ENCODE measurements around the gene SEPHS1.
A peak's percentile ranks its signal among the peaks of the same experiment; 100 is the strongest.

Gene SEPHS1

GRCh38 chr10:13302821-13303555 is 45.1 kb downstream of the SEPHS1 start:
- 0 out of 2 replicates have a peak, but pooled peaks have one; percentile 4 for TF ChIP-seq ZNF664 (tag by site-specific recombination; IDR thresholded peaks at IDR 0.05)
- 0 out of 2 replicates have a peak, but pooled peaks have one; percentile 23 for TF ChIP-seq ZNF580 (tag by site-specific recombination; IDR thresholded peaks at IDR 0.05)
- TF ChIP-seq, protein P1, sequence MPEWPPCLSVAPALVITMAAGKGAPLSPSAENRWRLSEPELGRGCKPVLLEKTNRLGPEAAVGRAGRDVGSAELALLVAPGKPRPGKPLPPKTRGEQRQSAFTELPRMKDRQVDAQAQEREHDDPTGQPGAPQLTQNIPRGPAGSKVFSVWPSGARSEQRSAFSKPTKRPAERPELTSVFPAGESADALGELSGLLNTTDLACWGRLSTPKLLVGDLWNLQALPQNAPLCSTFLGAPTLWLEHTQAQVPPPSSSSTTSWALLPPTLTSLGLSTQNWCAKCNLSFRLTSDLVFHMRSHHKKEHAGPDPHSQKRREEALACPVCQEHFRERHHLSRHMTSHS (tag by site-specific recombination; IDR thresholded peaks at IDR 0.05) = no peak
- Histone ChIP-seq H3K36me3 (ENCODE audit: control insufficient read depth in 2 of 2, insufficient read depth in 1 of 2, low read length in 2 of 2) (no peaks in the 10 kb centered on the region), H3K9me3 (ENCODE audit: control insufficient read depth, insufficient read depth, low read depth, low read length) (no peaks in the 10 kb centered on the region), H3K4me3 (ENCODE audit: low read depth, low read length) (no peak overlapping the region), H3K27ac (ENCODE audit: extremely low read depth, low read depth, low read length) (no peak overlapping the region), H3K4me1 (ENCODE audit: control insufficient read depth, insufficient read depth, low read length) (no peaks in the 10 kb centered on the region)
- POLR2A ChIA-PET = interaction anchor here (0.6 to 1.3 kb wide), 6 partner anchors 14 to 234 kb away, joined by 3 to 9 read pairs (median 4); partner anchors contain the start of genes MCM10 and SEPHS1
- CTCF ChIA-PET = interaction anchor here (0.5 to 2.5 kb wide), 20 partner anchors 7 to 369 kb away, joined by 3 to 16 read pairs (median 4); partner anchors contain the start of gene MCM10

GRCh38 chr10:13299437-13300287 is 48.4 kb downstream of the SEPHS1 start, which contains the start of gene PHYH:
Gene PHYH, minus strand, starts transcription at chr10:13300064. Its CDS starts 22 bp downstream, at chr10:13300042.
- H3K36me3 ChIP-seq (ENCODE audit: control insufficient read depth in 2 of 2, insufficient read depth in 1 of 2, low read length in 2 of 2) = peaks cover 0 to 3% of the 10 kb centered on the region in 2 experiments; a peak in 2 of 3 replicates
- CTCF ChIA-PET = interaction anchor here (1.5 kb wide), 1 partner anchor 139 kb away, joined by 4 read pairs; no protein-coding TSS in a partner anchor
- H3K27ac ChIP-seq (ENCODE audit: extremely low read depth, low read depth, low read length) = peak within 1 kb of the TSS; percentile 14; the same call in 1 of the 2 replicates
- TF ChIP-seq, protein P2, sequence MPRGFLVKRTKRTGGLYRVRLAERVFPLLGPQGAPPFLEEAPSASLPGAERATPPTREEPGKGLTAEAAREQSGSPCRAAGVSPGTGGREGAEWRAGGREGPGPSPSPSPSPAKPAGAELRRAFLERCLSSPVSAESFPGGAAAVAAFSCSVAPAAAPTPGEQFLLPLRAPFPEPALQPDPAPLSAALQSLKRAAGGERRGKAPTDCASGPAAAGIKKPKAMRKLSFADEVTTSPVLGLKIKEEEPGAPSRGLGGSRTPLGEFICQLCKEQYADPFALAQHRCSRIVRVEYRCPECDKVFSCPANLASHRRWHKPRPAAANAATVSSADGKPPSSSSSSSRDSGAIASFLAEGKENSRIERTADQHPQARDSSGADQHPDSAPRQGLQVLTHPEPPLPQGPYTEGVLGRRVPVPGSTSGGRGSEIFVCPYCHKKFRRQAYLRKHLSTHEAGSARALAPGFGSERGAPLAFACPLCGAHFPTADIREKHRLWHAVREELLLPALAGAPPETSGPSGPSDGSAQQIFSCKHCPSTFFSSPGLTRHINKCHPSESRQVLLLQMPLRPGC (tag by site-specific recombination; IDR thresholded peaks at IDR 0.05) = 0 out of 2 replicates have a peak, but pooled peaks have one; percentile 17
- TF ChIP-seq ZNF114 (tag by site-specific recombination; IDR thresholded peaks at IDR 0.05) = no peak
- peak; percentile 79 for TF ChIP-seq GLIS1 (tag by site-specific recombination; IDR thresholded peaks at IDR 0.05)
- TF ChIP-seq ZNF518A (tag by site-specific recombination; conservative IDR thresholded peaks at IDR 0.05; ENCODE audit: low read depth) = 0 out of 2 replicates have a peak, but pooled peaks have one; percentile 20
- 0 out of 2 replicates have a peak, but pooled peaks have one; percentile 15 for TF ChIP-seq ZNF843 (tag by site-specific recombination; IDR thresholded peaks at IDR 0.05)
- 0 out of 2 replicates have a peak, but pooled peaks have one; percentile 28 for TF ChIP-seq EGR2 (tag by site-specific recombination; IDR thresholded peaks at IDR 0.05; ENCODE audit: low read depth)
- TF ChIP-seq ZEB2 (tag by site-specific recombination; IDR thresholded peaks at IDR 0.05) = peak; percentile 71
- TF ChIP-seq TCF7L2 (IDR thresholded peaks at IDR 0.05; ENCODE audit: borderline replicate concordance, low read depth, low read length) = no peak
- TF ChIP-seq PBX3 (CRISPR knock-in tag; IDR thresholded peaks at IDR 0.05) = peak; percentile 44; the same call in 1 of the 2 replicates
- TF ChIP-seq, protein P3, sequence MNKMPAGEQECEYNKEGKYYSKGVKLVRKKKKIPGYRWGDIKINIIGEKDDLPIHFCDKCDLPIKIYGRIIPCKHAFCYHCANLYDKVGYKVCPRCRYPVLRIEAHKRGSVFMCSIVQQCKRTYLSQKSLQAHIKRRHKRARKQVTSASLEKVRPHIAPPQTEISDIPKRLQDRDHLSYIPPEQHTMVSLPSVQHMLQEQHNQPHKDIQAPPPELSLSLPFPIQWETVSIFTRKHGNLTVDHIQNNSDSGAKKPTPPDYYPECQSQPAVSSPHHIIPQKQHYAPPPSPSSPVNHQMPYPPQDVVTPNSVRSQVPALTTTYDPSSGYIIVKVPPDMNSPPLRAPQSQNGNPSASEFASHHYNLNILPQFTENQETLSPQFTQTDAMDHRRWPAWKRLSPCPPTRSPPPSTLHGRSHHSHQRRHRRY (tag by site-specific recombination; IDR thresholded peaks at IDR 0.05) = no peak
- TF ChIP-seq BCL11A (tag by site-specific recombination; IDR thresholded peaks at IDR 0.05; ENCODE audit: low read depth) = peak; percentile 20; the same call in 1 of the 2 replicates
- no peak for TF ChIP-seq ZNF398 (tag by site-specific recombination; IDR thresholded peaks at IDR 0.05)
- peak; percentile 49 for TF ChIP-seq ZIC2 (tag by site-specific recombination; IDR thresholded peaks at IDR 0.05)
- TF ChIP-seq ZNF624 (tag by site-specific recombination; IDR thresholded peaks at IDR 0.05) = no peak
- 0 out of 2 replicates have a peak, but pooled peaks have one; percentile 53 for TF ChIP-seq SP7 (tag by site-specific recombination; IDR thresholded peaks at IDR 0.05)

More at GRCh38 chr10:13299437-13300287, 48.4 kb downstream of the SEPHS1 start, which contains the start of gene PHYH:
- no peaks in the 10 kb centered on the region for H3K9me3 ChIP-seq (ENCODE audit: control insufficient read depth, insufficient read depth, low read depth, low read length)
- POLR2A ChIA-PET = interaction anchor here (0.5 to 1.6 kb wide), 6 partner anchors 9 to 1037 kb away, joined by 3 to 6 read pairs (median 4); partner anchors contain the start of gene MCM10
- H3K4me1 ChIP-seq (ENCODE audit: control insufficient read depth, insufficient read depth, low read length) = no peaks in the 10 kb centered on the region
- peak within 1 kb of the TSS; percentile 57 for H3K4me3 ChIP-seq (ENCODE audit: low read depth, low read length)

Data from HEK293 (cell line).